Ovary (tissue), 9 donors: Measurements from ENCODE around the gene TRIP6. TPM values are rescaled to one million over a fixed set of nuclear protein-coding genes. Genes with fewer than 3 reads are reported as not detected.

Experiments
- DNase-seq, 5 donors: peaks; one replicate each; pipeline ENCODE4 v3.0.0-alpha.2; 2019 to 2020
- H3K27ac ChIP-seq, 2 donors: fragments of 200-600 bp; one replicate each; pipeline versions ENCODE4 v1.5.1 to v1.8.0; 2019 to 2022
- H3K27me3 ChIP-seq: fragments of 200-600 bp; one replicate; pipeline ENCODE4 v1.8.0; 2022
- H3K36me3 ChIP-seq: fragments of 200-600 bp; sonication (generic); one replicate; pipeline ENCODE4 v1.5.1; 2019
- H3K4me1 ChIP-seq: one replicate; pipeline ENCODE4 v1.8.1; 2013; ENCODE audit warnings: mild to moderate bottlenecking, moderate library complexity; ENCODE audit not compliant: insufficient read depth
- H3K4me3 ChIP-seq: fragments of 200-600 bp; sonication (generic); one replicate; pipeline ENCODE4 v1.5.1; 2017
- H3K9me3 ChIP-seq, 2 donors: fragments of 200-600 bp in 1 of 2; sonication (generic) in 1 of 2; one replicate each; pipeline versions ENCODE4 v1.5.1 to v1.8.1; 2013 to 2019; ENCODE audit warnings: mild to moderate bottlenecking in 1 of 2, moderate library complexity in 1 of 2
- CTCF ChIP-seq, 3 donors: fragments of 450-650 bp in 2 of 3; fragments of 200-600 bp in 1 of 3; IDR thresholded peaks; one replicate each; pipeline versions ENCODE4 v1.5.1 to v1.8.0; 2016 to 2022; ENCODE audit warnings: antibody characterized with exemption in 3 of 3, mild to moderate bottlenecking in 1 of 3
- EP300 ChIP-seq: sonication (generic); formaldehyde crosslinking; IDR thresholded peaks from one replicate; pipeline ENCODE4 v1.6.1; 2017; ENCODE audit warnings: antibody characterized with exemption
- POLR2A ChIP-seq: fragments of 450-650 bp; IDR thresholded peaks from one replicate; pipeline ENCODE4 v1.6.1; 2017; ENCODE audit warnings: antibody characterized with exemption, mild to moderate bottlenecking, moderate library complexity
- WGBS, 3 donors: extraction: QIAGEN DNeasy Blood & Tissue Kit in 1 of 3; methylation state at CpG; one replicate each; pipeline versions ENCODE4 v1.1.5 to v1.1.7; 2013 to 2017; 5-methylcytosine and 5-hydroxymethylcytosine counted together
- intact Hi-C, 4 donors: fragments of 100-400 bp; cut with DNase I; formaldehyde crosslinking; loops; one replicate each; pipeline versions ENCODE4 v1.11.0 to v1.15.1; 2022 to 2023
- polyA plus RNA-seq, 2 donors: library from polyadenylated mRNA; stranded (reverse); fragments of 200-250 nt in 1 of 2; fragments of 350-450 nt in 1 of 2; fragmentation: Illumina TruSeq in 1 of 2; extraction: RNeasy Lipid Tissue Mini Kit (QIAGEN cat#74804) in 1 of 2; gene quantifications; one replicate each; pipeline ENCODE4 v1.2.3, GENCODE V29; 2013 to 2014
- total RNA-seq, 7 donors: library from RNA; depleted of rRNA in 2 of 7; stranded (reverse); fragments of >200 nt in 2 of 7; fragmentation: NEBNext Ultra II Directional in 3 of 7; extraction: Animal tissue kit (Norgen Biotek cat#: 25700) in 3 of 7; gene quantifications; one replicate each; pipeline versions ENCODE4 v1.1.0 to v1.2.4, GENCODE V29; 2016 to 2023
- donor health status: DM: no; HTN: no; CAD: no; lungs with moderate emphysema.
- donor health status: DM: no; HTN: no; CAD: no.
- donor health status: Bipolar disorder and iron deficiency.
- donor health status: DM: yes; HTN: yes; CAD: no.
- donor health status: DM: no; HTN: no; CAD: no.
- donor health status: DM: yes; HTN: yes; CAD: no.

The TRIP6 gene
- total and polyA plus RNA-seq, 9 donors = 17.3 to 98.8 (median 72.5) TPM

GRCh38 chr7:100886142-100886935 is 19.2 kb downstream of the TRIP6 start:
- no peaks in the 10 kb centered on the region for H3K36me3 ChIP-seq
- peaks cover 4% of the 10 kb centered on the region for H3K4me1 ChIP-seq
- no peaks in the 10 kb centered on the region for H3K9me3 ChIP-seq

GRCh38 chr7:100886936-100887515 is 19.8 kb downstream of the TRIP6 start:
- H3K9me3 ChIP-seq = no peaks in the 10 kb centered on the region
- no peak for TF ChIP-seq CTCF (IDR thresholded peaks at IDR 0.05)
- no peak for TF ChIP-seq EP300
- no peak for TF ChIP-seq POLR2A
- 73 to 81% (median 73%) methylated on average over 25 of the region's 25 CpGs for WGBS, 3 donors
- no peak overlapping the region for H3K27ac ChIP-seq
- no peaks in the 10 kb centered on the region for H3K36me3 ChIP-seq
- H3K4me1 ChIP-seq = peaks cover 4% of the 10 kb centered on the region
- intact Hi-C loops = no loop called here
- no peak for DNase-seq
- no peaks in the 10 kb centered on the region for H3K27me3 ChIP-seq
- no peak overlapping the region for H3K4me3 ChIP-seq

More at GRCh38 chr7:100886142-100886935, 19.2 kb downstream of the TRIP6 start:
- 77 to 81% (median 81%) methylated on average over 27 of the region's 27 CpGs for WGBS, 3 donors
- DNase-seq = no peak
- Histone ChIP-seq H3K4me3 (no peak overlapping the region), H3K27me3 (no peaks in the 10 kb centered on the region), H3K27ac (no peak overlapping the region)
- no peak for TF ChIP-seq CTCF (IDR thresholded peaks at IDR 0.05)
- TF ChIP-seq POLR2A = no peak
- TF ChIP-seq EP300 = no peak
- intact Hi-C loops = no loop called here

- intact Hi-C loops = no loop called here
- no peaks in the 10 kb centered on the region for H3K27me3 ChIP-seq
- peaks cover 4% of the 10 kb centered on the region for H3K4me1 ChIP-seq
- no peak overlapping the region for H3K4me3 ChIP-seq
- 47 to 60% (median 52%) methylated on average over 21 of the region's 21 CpGs for WGBS, 3 donors
- no peak overlapping the region for H3K27ac ChIP-seq
- no peaks in the 10 kb centered on the region for H3K9me3 ChIP-seq
- H3K36me3 ChIP-seq = no peaks in the 10 kb centered on the region
- no peak for TF ChIP-seq POLR2A
- TF ChIP-seq EP300 = no peak
- TF ChIP-seq CTCF (IDR thresholded peaks at IDR 0.05) = no peak
- peak in 3 of 5 donors; percentile 22 to 46 (median 25) for DNase-seq
Observed at GRCh38 chr7:100887516-100888290, 20.5 kb downstream of the TRIP6 start.

- no peaks in the 10 kb centered on the region for H3K36me3 ChIP-seq
- no peaks in the 10 kb centered on the region for H3K9me3 ChIP-seq
- H3K27ac ChIP-seq = no peak overlapping the region
- no peak for DNase-seq
- intact Hi-C loops = no loop called here
- 59% methylated on average over 18 of the region's 18 CpGs for WGBS, 3 donors
- no peaks in the 10 kb centered on the region for H3K27me3 ChIP-seq
- TF ChIP-seq CTCF (IDR thresholded peaks at IDR 0.05) = no peak
- no peak for TF ChIP-seq POLR2A
- TF ChIP-seq EP300 = no peak
- H3K4me3 ChIP-seq = peak overlapping the region; percentile 64
- H3K4me1 ChIP-seq = peaks cover 4% of the 10 kb centered on the region
Observed at GRCh38 chr7:100888291-100888987, 21.3 kb downstream of the TRIP6 start.
